ENCODE measurements around the gene SLC26A2.
"Not testable (repeated sequence)": the region's sequence is repeated elsewhere in the genome, so short reads cannot be mapped to it uniquely, and the experiment has no call there.

Gene SLC26A2

GRCh38 chr5:149942199-149942598 is 18.4 kb upstream of the SLC26A2 start:
- no peak overlapping the region for H3K27ac ChIP-seq
- no peak for DNase-seq (ENCODE audit: low spot score)
- TF ChIP-seq CTCF (IDR thresholded peaks at IDR 0.05): no peak
- H3K4me3 ChIP-seq: no peak overlapping the region

DNA sequence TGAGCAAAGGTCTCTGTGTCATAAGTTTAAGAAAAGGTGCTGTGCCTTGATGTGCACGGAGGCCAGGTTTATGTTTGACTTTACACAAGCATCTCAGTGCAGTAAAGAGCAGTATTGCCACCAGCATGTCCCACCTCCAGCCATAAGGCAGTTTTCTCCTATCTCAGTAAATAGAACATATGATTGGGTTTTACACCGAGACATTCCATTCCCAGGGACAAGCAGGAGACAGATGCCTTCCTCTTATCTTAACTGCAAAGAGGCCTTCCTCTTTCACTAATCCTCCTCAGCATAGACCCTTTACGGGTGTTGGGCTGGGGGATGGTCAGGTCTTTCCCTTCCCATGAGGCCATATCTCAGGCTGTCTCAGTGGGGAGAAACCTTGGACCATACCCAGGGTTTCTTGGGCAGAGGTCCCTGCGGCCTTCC is 17.8 kb upstream of the SLC26A2 start:
- not testable (repeated sequence) for H3K4me3 ChIP-seq; DNase-seq (ENCODE audit: low spot score); H3K27ac ChIP-seq

GRCh38 chr5:149943177-149943949 is 17.2 kb upstream of the SLC26A2 start:
- not testable (repeated sequence) for H3K4me3 ChIP-seq; DNase-seq (ENCODE audit: low spot score); H3K27ac ChIP-seq

- H3K27ac ChIP-seq: no peak within 1 kb of the TSS
- H3K4me3 ChIP-seq: no peak within 1 kb of the TSS
- DNase-seq (ENCODE audit: low spot score): no peak
- no peak for TF ChIP-seq CTCF (IDR thresholded peaks at IDR 0.05)
Observed at GRCh38 chr5:149944666-149945065, 15.9 kb upstream of the SLC26A2 start, which contains the start of gene PDE6A. Gene PDE6A (minus strand): TSS chr5:149944793. CDS start chr5:149944673, 120 bp downstream.

- TF ChIP-seq CTCF (IDR thresholded peaks at IDR 0.05): no peak
- no peak overlapping the region for H3K4me3 ChIP-seq
- DNase-seq (ENCODE audit: low spot score): no peak
- no peak overlapping the region for H3K27ac ChIP-seq
Observed at GRCh38 chr5:149946118-149946517, 14.4 kb upstream of the SLC26A2 start.

- no peak overlapping the region for H3K4me3 ChIP-seq
- no peak for DNase-seq (ENCODE audit: low spot score)
- H3K27ac ChIP-seq: no peak overlapping the region
- no peak for TF ChIP-seq CTCF (IDR thresholded peaks at IDR 0.05)
Observed at GRCh38 chr5:149948993-149949392, 11.6 kb upstream of the SLC26A2 start.

DNA sequence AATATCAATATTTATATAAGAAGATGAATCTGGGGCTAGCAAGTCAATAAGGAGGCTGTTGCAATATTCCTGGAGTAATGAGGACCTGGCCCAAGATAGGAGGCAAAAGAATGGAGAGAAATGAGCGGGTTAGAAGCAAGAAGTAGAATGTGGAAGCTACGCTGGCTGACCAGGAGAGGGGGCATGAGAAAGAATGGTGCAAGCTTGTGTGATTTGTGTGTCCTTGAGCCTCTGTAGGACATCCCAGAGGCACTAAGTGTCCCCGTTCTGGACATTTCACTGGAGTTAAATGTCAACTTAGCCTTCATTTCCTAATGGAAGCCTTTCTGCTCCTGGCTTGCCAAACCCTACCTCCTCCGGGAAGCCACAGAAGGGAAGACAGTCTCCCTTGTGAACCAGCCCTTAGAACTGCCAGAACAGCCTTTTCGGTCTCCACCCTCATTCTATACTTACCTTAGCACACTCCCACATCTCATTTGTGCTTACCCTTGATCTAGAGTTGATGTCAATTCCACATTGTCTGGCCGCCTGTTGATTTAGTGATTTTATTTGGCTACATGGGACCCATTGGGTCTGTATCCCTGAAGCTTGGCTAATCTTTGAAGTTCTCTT is 9.3 kb upstream of the SLC26A2 start:
- Histone ChIP-seq H3K27ac (no peak overlapping the region), H3K4me3 (no peak overlapping the region)
- no peak for TF ChIP-seq CTCF (IDR thresholded peaks at IDR 0.05)
- DNase-seq (ENCODE audit: low spot score): no peak
